RCC 7860 (cell line): ENCODE measurements around the gene NRDE2.

Experiments used
- DNase-seq: peaks from one replicate; pipeline ENCODE4 v3.0.0-alpha.2; 2015; ENCODE audit warnings: low spot score
- FAIRE-seq: peaks from 2 replicates; lab custom pipeline; 2012; peaks lifted over from hg19 to GRCh38; lab: Jason Lieb, UNC

Gene NRDE2

GRCh38 chr14:90331497-90332270, at the start of gene NRDE2:
NRDE2 (minus strand) TSS chr14:90331941; CDS start chr14:90331904, 37 bp downstream.
- FAIRE-seq: no peak

GRCh38 chr14:90381011-90381786, 49.5 kb upstream of the NRDE2 start:
- DNase-seq: no peak
- no peak for FAIRE-seq

More at GRCh38 chr14:90331497-90332270, at the start of gene NRDE2:
- DNase-seq: peak; percentile 67

- DNase-seq (no peak), FAIRE-seq (no peak)
These were observed 47.4 kb upstream of the NRDE2 start for GRCh38 chr14:90379106-90379505.

- DNase-seq: no peak
- FAIRE-seq: no peak
These were observed 46.5 kb upstream of the NRDE2 start for GRCh38 chr14:90378249-90378648.

GRCh38 chr14:90375934-90376333, 44.2 kb upstream of the NRDE2 start:
- FAIRE-seq (no peak), DNase-seq (no peak)

- no peak for DNase-seq
- no peak for FAIRE-seq
These were observed 43.1 kb upstream of the NRDE2 start for GRCh38 chr14:90374813-90375212.

- FAIRE-seq (no peak), DNase-seq (no peak)
These were observed 42.1 kb upstream of the NRDE2 start for GRCh38 chr14:90373887-90374286.

GRCh38 chr14:90368946-90369721, 37.4 kb upstream of the NRDE2 start:
- DNase-seq (peak; percentile 14), FAIRE-seq (no peak)

- DNase-seq (no peak), FAIRE-seq (no peak)
These were observed 30.8 kb upstream of the NRDE2 start for GRCh38 chr14:90362558-90362896.

- FAIRE-seq (no peak), DNase-seq (no peak)
These were observed 30.3 kb upstream of the NRDE2 start for GRCh38 chr14:90361865-90362557.

GRCh38 chr14:90358359-90358758, 26.6 kb upstream of the NRDE2 start:
- no peak for DNase-seq
- no peak for FAIRE-seq

GRCh38 chr14:90356925-90357324, 25.2 kb upstream of the NRDE2 start:
- FAIRE-seq (no peak), DNase-seq (no peak)

GRCh38 chr14:90355540-90356518, 24.1 kb upstream of the NRDE2 start:
- FAIRE-seq (no peak), DNase-seq (no peak)

- FAIRE-seq (no peak), DNase-seq (no peak)
These were observed 23.0 kb upstream of the NRDE2 start for GRCh38 chr14:90354551-90355298.

GRCh38 chr14:90349739-90350138, 18.0 kb upstream of the NRDE2 start:
- FAIRE-seq: no peak
- DNase-seq: no peak

GRCh38 chr14:90348270-90348669, 16.5 kb upstream of the NRDE2 start:
- DNase-seq (no peak), FAIRE-seq (no peak)

GRCh38 chr14:90345239-90345557, 13.5 kb upstream of the NRDE2 start:
- no peak for FAIRE-seq
- DNase-seq: no peak

GRCh38 chr14:90344331-90345238, 12.8 kb upstream of the NRDE2 start:
- FAIRE-seq: no peak
- DNase-seq: no peak
